A673 (cell line): Measurements from ENCODE around the gene RFTN1. TPM values are rescaled to one million over a fixed set of nuclear protein-coding genes. Genes with fewer than 3 reads are reported as not detected.

ENCODE experiments used
- BruUV-seq: library from RNA; stranded (reverse); fragments of 400-500 nt; replicated peaks from 2 replicates; lab custom pipeline; 2021; lab: Mats Ljungman, UMichigan
- CTCF ChIA-PET: fragments of 300-600 bp; sonication (Branson Sonifier 250); formaldehyde crosslinking; loops from one replicate; lab custom pipeline; 2022; ENCODE audit warnings: antibody characterized with exemption; lab: Charles Lee
- POLR2A ChIA-PET: fragments of 300-600 bp; sonication (Branson Sonifier 250); formaldehyde crosslinking; loops from one replicate; lab custom pipeline; 2022; ENCODE audit warnings: antibody characterized with exemption; ENCODE audit not compliant: low non-redundant PET; lab: Charles Lee
- DNase-seq: peaks from one replicate; pipeline ENCODE4 v3.0.0-alpha.2; 2015; ENCODE audit warnings: low spot score
- H3K27ac ChIP-seq: fragments of 200-600 bp; sonication (generic); 2 replicates; pipeline ENCODE4 v1.5.1; 2016; ENCODE audit warnings: mixed run types, low read depth, mild to moderate bottlenecking, mixed read lengths, antibody characterized with exemption, low read length; ENCODE audit not compliant: poor library complexity, severe bottlenecking
- H3K27me3 ChIP-seq: fragments of 200-600 bp; sonication (generic); replicated peaks from 2 replicates; pipeline ENCODE4 v1.6.1; 2017; ENCODE audit warnings: mixed run types, low read depth, mild to moderate bottlenecking, mixed read lengths, antibody characterized with exemption, low read length; ENCODE audit not compliant: insufficient read depth, poor library complexity
- H3K36me3 ChIP-seq: fragments of 200-600 bp; sonication (generic); 2 replicates; pipeline ENCODE4 v1.6.1; 2016; ENCODE audit warnings: mixed run types, mild to moderate bottlenecking, mixed read lengths, antibody characterized with exemption, low read length; ENCODE audit not compliant: insufficient read depth, poor library complexity, severe bottlenecking
- H3K4me1 ChIP-seq: fragments of 200-600 bp; sonication (generic); 2 replicates; pipeline ENCODE4 v1.6.1; 2017; ENCODE audit warnings: mixed run types, mild to moderate bottlenecking, mixed read lengths, antibody characterized with exemption, low read length; ENCODE audit not compliant: insufficient read depth, poor library complexity, severe bottlenecking
- H3K4me3 ChIP-seq: fragments of 200-600 bp; sonication (generic); 2 replicates; pipeline ENCODE4 v1.5.1; 2016; ENCODE audit warnings: low read depth, mixed run types, mild to moderate bottlenecking, mixed read lengths, low read length; ENCODE audit not compliant: poor library complexity, severe bottlenecking
- H3K9me3 ChIP-seq: fragments of 200-600 bp; sonication (generic); 2 replicates; pipeline ENCODE4 v1.6.1; 2016; ENCODE audit warnings: mixed run types, low read depth, mild to moderate bottlenecking, mixed read lengths, antibody characterized with exemption, low read length; ENCODE audit not compliant: poor library complexity, severe bottlenecking
- EZH2 ChIP-seq: fragments of 200-600 bp; sonication (generic); IDR thresholded peaks from 2 replicates; pipeline ENCODE4 v1.6.1; 2017; ENCODE audit warnings: borderline replicate concordance, low read depth, mild to moderate bottlenecking, mixed read lengths, antibody characterized with exemption, low read length; ENCODE audit not compliant: poor library complexity, severe bottlenecking
- intact Hi-C: fragments of 100-400 bp; cut with micrococcal nuclease; formaldehyde crosslinking; loops from one replicate; pipeline ENCODE4 v1.10.0; 2022; ENCODE audit not compliant: unreplicated experiment
- total RNA-seq: library from RNA; stranded (reverse); gene quantifications from 2 replicates; pipeline ENCODE4 v1.2.3, GENCODE V29; 2021
- TF ChIP-seq, protein P1 (sequence below): fragments of 300-800, 200-600 bp; sonication (generic); conservative IDR thresholded peaks from 2 replicates; pipeline ENCODE4 v1.5.1; 2017; ENCODE audit warnings: low read depth, mild to moderate bottlenecking, antibody characterized with exemption, low read length, moderate library complexity, mixed read lengths

RFTN1 gene
- total RNA-seq, 1 experiment from 2014 or later = 0.60 TPM

GRCh38 chr3:16430717-16431630 lies 82.5 kb downstream of the RFTN1 start:
- ChIA-PET CTCF (no interaction called here), POLR2A (no interaction called here)
- no peak for DNase-seq
- H3K27ac ChIP-seq = no peak overlapping the region
- no peaks in the 10 kb centered on the region for H3K36me3 ChIP-seq
- intact Hi-C loops = no loop called here
- H3K4me1 ChIP-seq = no peaks in the 10 kb centered on the region
- no peaks in the 10 kb centered on the region for H3K9me3 ChIP-seq
- TF ChIP-seq, protein P1, sequence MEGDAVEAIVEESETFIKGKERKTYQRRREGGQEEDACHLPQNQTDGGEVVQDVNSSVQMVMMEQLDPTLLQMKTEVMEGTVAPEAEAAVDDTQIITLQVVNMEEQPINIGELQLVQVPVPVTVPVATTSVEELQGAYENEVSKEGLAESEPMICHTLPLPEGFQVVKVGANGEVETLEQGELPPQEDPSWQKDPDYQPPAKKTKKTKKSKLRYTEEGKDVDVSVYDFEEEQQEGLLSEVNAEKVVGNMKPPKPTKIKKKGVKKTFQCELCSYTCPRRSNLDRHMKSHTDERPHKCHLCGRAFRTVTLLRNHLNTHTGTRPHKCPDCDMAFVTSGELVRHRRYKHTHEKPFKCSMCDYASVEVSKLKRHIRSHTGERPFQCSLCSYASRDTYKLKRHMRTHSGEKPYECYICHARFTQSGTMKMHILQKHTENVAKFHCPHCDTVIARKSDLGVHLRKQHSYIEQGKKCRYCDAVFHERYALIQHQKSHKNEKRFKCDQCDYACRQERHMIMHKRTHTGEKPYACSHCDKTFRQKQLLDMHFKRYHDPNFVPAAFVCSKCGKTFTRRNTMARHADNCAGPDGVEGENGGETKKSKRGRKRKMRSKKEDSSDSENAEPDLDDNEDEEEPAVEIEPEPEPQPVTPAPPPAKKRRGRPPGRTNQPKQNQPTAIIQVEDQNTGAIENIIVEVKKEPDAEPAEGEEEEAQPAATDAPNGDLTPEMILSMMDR = no peak
- no peak overlapping the region for H3K4me3 ChIP-seq
- no peaks in the 10 kb centered on the region for H3K27me3 ChIP-seq
- BruUV-seq = no TSS peak

DNA sequence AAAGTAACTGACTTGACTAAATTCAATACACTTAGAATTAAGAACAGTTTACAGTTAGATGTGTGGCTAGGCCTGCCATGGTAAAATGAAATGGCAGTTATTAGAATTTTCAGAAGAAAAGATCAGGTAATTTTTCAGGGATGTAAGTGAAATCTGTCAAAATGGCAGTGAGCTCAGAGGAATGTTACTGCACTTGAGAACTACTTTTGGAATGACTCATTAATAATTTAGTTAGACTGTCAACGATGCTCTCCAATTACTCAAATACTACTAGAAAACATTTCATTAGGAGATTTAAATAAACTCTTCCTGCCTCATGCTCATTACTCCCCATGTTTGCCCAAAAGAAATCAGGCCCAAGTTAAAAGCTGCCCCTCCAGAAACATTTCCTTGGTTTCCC lies 84.4 kb downstream of the RFTN1 start:
- DNase-seq = no peak
- Histone ChIP-seq H3K4me1 (no peaks in the 10 kb centered on the region), H3K27ac (no peak overlapping the region), H3K9me3 (no peaks in the 10 kb centered on the region), H3K36me3 (no peaks in the 10 kb centered on the region), H3K4me3 (no peak overlapping the region), H3K27me3 (no peaks in the 10 kb centered on the region)
- intact Hi-C loops = no loop called here
- no TSS peak for BruUV-seq
- CTCF ChIA-PET = no interaction called here
- POLR2A ChIA-PET = no interaction called here
- no peak for TF ChIP-seq EZH2
- TF ChIP-seq, protein P1 = no peak

DNA sequence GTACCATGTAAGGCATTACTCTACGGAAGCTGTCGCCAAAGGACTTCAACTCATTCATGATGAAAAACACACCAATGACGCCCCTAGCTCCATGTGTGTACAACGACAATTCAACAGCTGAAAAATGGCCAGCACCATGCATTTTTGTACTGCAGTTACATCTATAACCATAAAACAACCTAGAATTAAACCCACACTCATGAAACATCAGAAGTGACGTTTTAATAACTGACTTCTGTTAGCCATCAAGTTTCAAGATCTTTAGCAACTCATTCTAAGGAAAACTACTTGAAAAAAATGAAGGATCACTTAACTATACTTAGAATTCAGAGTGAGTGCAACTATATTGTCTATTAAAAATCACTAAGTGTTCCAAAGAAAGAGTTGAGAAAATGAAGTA lies 84.9 kb downstream of the RFTN1 start:
- no TSS peak for BruUV-seq
- intact Hi-C loops = no loop called here
- POLR2A ChIA-PET = no interaction called here
- CTCF ChIA-PET = no interaction called here
- H3K27me3 ChIP-seq = no peaks in the 10 kb centered on the region
- H3K9me3 ChIP-seq = no peaks in the 10 kb centered on the region
- DNase-seq = no peak
- H3K4me3 ChIP-seq = no peak overlapping the region
- TF ChIP-seq, protein P1 = no peak
- no peak for TF ChIP-seq EZH2
- no peaks in the 10 kb centered on the region for H3K36me3 ChIP-seq
- no peak overlapping the region for H3K27ac ChIP-seq
- H3K4me1 ChIP-seq = no peaks in the 10 kb centered on the region
